Keratinocyte (primary cell): ENCODE results near the gene PHF12. TPM values are rescaled to one million over a fixed set of nuclear protein-coding genes. Genes with fewer than 3 reads are reported as not detected.

Experiments
- DNase-seq: peaks from one replicate; pipeline ENCODE4 v3.0.0-alpha.2; 2011; ENCODE audit warnings: low read depth, missing footprints, low spot score
- FAIRE-seq: peaks from 2 replicates; lab custom pipeline; 2011; peaks lifted over from hg19 to GRCh38; lab: Jason Lieb, UNC
- H2AFZ ChIP-seq: 2 replicates; pipeline ENCODE4 v1.6.0; 2012; ENCODE audit warnings: low read length, control low read depth, inconsistent platforms; ENCODE audit not compliant: control insufficient read depth
- H3K27ac ChIP-seq: 2 replicates; pipeline ENCODE4 v1.5.1; 2011; ENCODE audit warnings: low read length; ENCODE audit not compliant: control insufficient read depth, insufficient read depth
- H3K27me3 ChIP-seq: 3 replicates; pipeline ENCODE4 v1.6.0; 2011; ENCODE audit warnings: low read length; ENCODE audit not compliant: control insufficient read depth, insufficient read depth; ENCODE audit errors: extremely low read depth
- H3K36me3 ChIP-seq, 2 experiments: 2 replicates in 1 of 2; 3 replicates in 1 of 2; pipeline ENCODE4 v1.5.1; 2011; ENCODE audit warnings: low read length in 2 of 2, mild to moderate bottlenecking in 1 of 2; ENCODE audit not compliant: control insufficient read depth in 2 of 2, insufficient read depth in 2 of 2; ENCODE audit errors: extremely low read depth in 1 of 2
- H3K4me1 ChIP-seq: 3 replicates; pipeline ENCODE4 v1.5.1; 2011; ENCODE audit warnings: low read length; ENCODE audit not compliant: control insufficient read depth, insufficient read depth; ENCODE audit errors: extremely low read depth
- H3K4me2 ChIP-seq: 3 replicates; pipeline ENCODE4 v1.6.0; 2011; ENCODE audit warnings: low read depth, low read length; ENCODE audit not compliant: control insufficient read depth, insufficient read depth; ENCODE audit errors: extremely low read depth
- H3K4me3 ChIP-seq, 3 experiments: fragments of 200-600 bp in 1 of 3; sonication (generic) in 1 of 3; 2 replicates in 2 of 3; 3 replicates in 1 of 3; pipeline ENCODE4 v1.5.1; 2011 to 2016; ENCODE audit warnings: low read length in 3 of 3, mild to moderate bottlenecking in 3 of 3, control low read depth in 2 of 3, inconsistent platforms in 1 of 3, low read depth in 1 of 3, mixed read lengths in 1 of 3, mixed run types in 1 of 3, moderate library complexity in 1 of 3; ENCODE audit not compliant: control insufficient read depth in 2 of 3, insufficient read depth in 2 of 3; ENCODE audit errors: extremely low read depth in 1 of 3
- H3K79me2 ChIP-seq: 2 replicates; pipeline ENCODE4 v1.6.0; 2012; ENCODE audit warnings: low read length; ENCODE audit not compliant: control insufficient read depth, insufficient read depth
- H3K9ac ChIP-seq: 3 replicates; pipeline ENCODE4 v1.6.0; 2011; ENCODE audit warnings: low read length; ENCODE audit not compliant: control insufficient read depth, insufficient read depth; ENCODE audit errors: extremely low read depth
- H3K9me1 ChIP-seq: 3 replicates; pipeline ENCODE4 v1.6.0; 2011; ENCODE audit warnings: low read length; ENCODE audit not compliant: control insufficient read depth, insufficient read depth; ENCODE audit errors: extremely low read depth
- H3K9me3 ChIP-seq: 2 replicates; pipeline ENCODE4 v1.5.1; 2012; ENCODE audit warnings: low read depth, low read length; ENCODE audit not compliant: control insufficient read depth
- H4K20me1 ChIP-seq: 3 replicates; pipeline ENCODE4 v1.6.0; 2011; ENCODE audit warnings: low read length; ENCODE audit not compliant: control insufficient read depth, insufficient read depth; ENCODE audit errors: extremely low read depth
- CTCF ChIP-seq, 3 experiments: IDR thresholded peaks in 1 of 3; conservative IDR thresholded peaks in 1 of 3; optimal IDR thresholded peaks in 1 of 3; 2 replicates in 2 of 3; 3 replicates in 1 of 3; pipeline versions ENCODE3 to v1.5.1; 2011; ENCODE audit warnings: low read length in 3 of 3, mild to moderate bottlenecking in 3 of 3, moderate library complexity in 2 of 3, control low read depth in 1 of 3, inconsistent platforms in 1 of 3; ENCODE audit not compliant: insufficient read depth in 2 of 3; ENCODE audit errors: extremely low read depth in 1 of 3
- EZH2 ChIP-seq: IDR thresholded peaks from one replicate; pipeline ENCODE4 v1.6.1; 2012; ENCODE audit warnings: inconsistent platforms, mild to moderate bottlenecking, low read length, moderate library complexity
- dilution Hi-C: fragments of 300-500 bp; cut with MboI; formaldehyde crosslinking; loops from one replicate; pipeline ENCODE4 v1.7.0; 2020; ENCODE audit warnings: low sequenced_read_pairs; ENCODE audit not compliant: extremely low pct_ligation_motif_present
- polyA plus RNA-seq, 5 experiments: library from polyadenylated mRNA; depleted of rRNA in 3 of 5; stranded (reverse) in 3 of 5; stranded (forward) in 1 of 5; unstranded in 1 of 5; fragments of >200 nt; gene quantifications; 1 replicate in 1 of 5; 2 replicates in 3 of 5; 3 replicates in 1 of 5; pipeline versions ENCODE4 v1.2.1 to v1.2.3, GENCODE V29; 2011 to 2012; ENCODE audit warnings: missing spikeins in 2 of 5, low read depth in 1 of 5, low replicate concordance in 1 of 5

The PHF12 gene
- polyA plus RNA-seq, 1 donor (not counting 4 experiments of a cell fraction or from before 2014, with no cell fraction given), result 9.6 TPM

GRCh38 chr17:28985950-28986713 lies 34.8 kb upstream of the PHF12 start:
- no peak for FAIRE-seq
- Histone ChIP-seq H3K9me3 (no peaks in the 10 kb centered on the region), H2AFZ (no peak overlapping the region), H3K27me3 (peaks cover 38% of the 10 kb centered on the region), H4K20me1 (no peaks in the 10 kb centered on the region), H3K4me1 (no peaks in the 10 kb centered on the region), H3K4me3 (no peak overlapping the region), H3K79me2 (no peaks in the 10 kb centered on the region), H3K27ac (no peak overlapping the region), H3K36me3 (no peaks in the 10 kb centered on the region), H3K4me2 (no peak overlapping the region), H3K9ac (no peak overlapping the region), H3K9me1 (no peaks in the 10 kb centered on the region)
- dilution Hi-C loops, result no loop called here
- no peak for TF ChIP-seq CTCF (optimal IDR thresholded peaks at IDR 0.05 in 1 of 3, IDR thresholded peaks at IDR 0.05 in 1 of 3, conservative IDR thresholded peaks at IDR 0.05 in 1 of 3; ENCODE audit: extremely low read depth in 1 of 3, insufficient read depth in 2 of 3, low read length in 3 of 3)
- no peak for TF ChIP-seq EZH2
- DNase-seq, result no peak

GRCh38 chr17:28983286-28984230 lies 32.2 kb upstream of the PHF12 start:
- no peak overlapping the region for H3K4me3 ChIP-seq
- dilution Hi-C loops, result no loop called here
- TF ChIP-seq CTCF (optimal IDR thresholded peaks at IDR 0.05 in 1 of 3, IDR thresholded peaks at IDR 0.05 in 1 of 3, conservative IDR thresholded peaks at IDR 0.05 in 1 of 3; ENCODE audit: extremely low read depth in 1 of 3, insufficient read depth in 2 of 3, low read length in 3 of 3), result no peak
- TF ChIP-seq EZH2, result no peak
- FAIRE-seq, result no peak
- no peaks in the 10 kb centered on the region for H3K4me1 ChIP-seq
- no peak for DNase-seq
- H3K27me3 ChIP-seq, result peaks cover 39% of the 10 kb centered on the region
- H3K9me3 ChIP-seq, result no peaks in the 10 kb centered on the region
- H3K9me1 ChIP-seq, result no peaks in the 10 kb centered on the region
- no peak overlapping the region for H3K27ac ChIP-seq
- no peak overlapping the region for H2AFZ ChIP-seq
- no peak overlapping the region for H3K4me2 ChIP-seq
- H3K79me2 ChIP-seq, result no peaks in the 10 kb centered on the region
- H3K36me3 ChIP-seq, result no peaks in the 10 kb centered on the region
- no peak overlapping the region for H3K9ac ChIP-seq
- H4K20me1 ChIP-seq, result no peaks in the 10 kb centered on the region
